ENCODE data around the gene PTPRM.

The PTPRM gene

DNA sequence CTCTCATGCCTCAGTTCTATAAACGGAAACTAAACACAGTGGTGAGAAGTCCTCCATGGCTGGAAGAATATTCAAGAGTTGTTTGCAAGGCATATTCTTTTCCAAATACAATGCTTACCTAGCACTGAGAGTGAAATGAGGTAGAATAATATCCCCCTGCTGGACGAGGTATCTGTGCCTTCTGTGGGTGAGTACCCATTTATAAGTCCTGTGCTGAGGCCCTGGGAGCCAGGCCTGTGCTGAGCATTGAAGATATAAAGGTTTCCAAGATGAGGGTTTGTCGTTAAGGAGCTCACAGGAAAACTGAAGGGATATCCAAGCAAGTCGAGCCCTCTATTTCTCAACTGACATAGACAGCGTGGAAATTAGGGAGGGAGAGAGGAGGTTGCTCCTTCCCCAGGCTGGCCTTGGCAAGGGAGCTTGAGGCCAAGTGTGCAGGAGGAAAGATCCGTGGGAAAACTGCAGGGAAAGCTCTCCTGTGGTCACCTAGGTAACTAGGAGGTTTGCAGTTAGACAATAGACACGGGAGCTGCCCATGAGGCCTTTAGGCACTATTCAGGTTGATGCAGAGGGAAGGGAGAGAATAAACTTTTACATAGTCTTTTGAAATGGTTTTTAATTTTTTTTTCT, 17.6 kb downstream of the PTPRM start (continued):
- TF ChIP-seq, protein P1, sequence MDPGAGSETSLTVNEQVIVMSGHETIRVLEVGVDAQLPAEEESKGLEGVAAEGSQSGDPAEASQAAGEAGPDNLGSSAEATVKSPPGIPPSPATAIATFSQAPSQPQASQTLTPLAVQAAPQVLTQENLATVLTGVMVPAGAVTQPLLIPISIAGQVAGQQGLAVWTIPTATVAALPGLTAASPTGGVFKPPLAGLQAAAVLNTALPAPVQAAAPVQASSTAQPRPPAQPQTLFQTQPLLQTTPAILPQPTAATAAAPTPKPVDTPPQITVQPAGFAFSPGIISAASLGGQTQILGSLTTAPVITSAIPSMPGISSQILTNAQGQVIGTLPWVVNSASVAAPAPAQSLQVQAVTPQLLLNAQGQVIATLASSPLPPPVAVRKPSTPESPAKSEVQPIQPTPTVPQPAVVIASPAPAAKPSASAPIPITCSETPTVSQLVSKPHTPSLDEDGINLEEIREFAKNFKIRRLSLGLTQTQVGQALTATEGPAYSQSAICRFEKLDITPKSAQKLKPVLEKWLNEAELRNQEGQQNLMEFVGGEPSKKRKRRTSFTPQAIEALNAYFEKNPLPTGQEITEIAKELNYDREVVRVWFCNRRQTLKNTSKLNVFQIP (CRISPR knock-in tag; IDR thresholded peaks at IDR 0.05; ENCODE audit: borderline replicate concordance, low read depth): no peak
- TF ChIP-seq GLIS3 (CRISPR knock-in tag; IDR thresholded peaks at IDR 0.05) (no peak), ZNF565 (CRISPR knock-in tag; conservative IDR thresholded peaks at IDR 0.05; ENCODE audit: low read depth) (no peak), TCF4 (CRISPR knock-in tag; IDR thresholded peaks at IDR 0.05; ENCODE audit: borderline replicate concordance) (no peak), ZFP3 (CRISPR knock-in tag; IDR thresholded peaks at IDR 0.05) (no peak), ZNF70 (CRISPR knock-in tag; IDR thresholded peaks at IDR 0.05) (no peak), ZFP30 (CRISPR knock-in tag; IDR thresholded peaks at IDR 0.05) (no peak), RARB (CRISPR knock-in tag; IDR thresholded peaks at IDR 0.05) (no peak), ZNF8 (CRISPR knock-in tag; IDR thresholded peaks at IDR 0.05) (no peak), TOX (CRISPR knock-in tag; IDR thresholded peaks at IDR 0.05; ENCODE audit: borderline replicate concordance) (no peak)
- TF ChIP-seq, protein P2, sequence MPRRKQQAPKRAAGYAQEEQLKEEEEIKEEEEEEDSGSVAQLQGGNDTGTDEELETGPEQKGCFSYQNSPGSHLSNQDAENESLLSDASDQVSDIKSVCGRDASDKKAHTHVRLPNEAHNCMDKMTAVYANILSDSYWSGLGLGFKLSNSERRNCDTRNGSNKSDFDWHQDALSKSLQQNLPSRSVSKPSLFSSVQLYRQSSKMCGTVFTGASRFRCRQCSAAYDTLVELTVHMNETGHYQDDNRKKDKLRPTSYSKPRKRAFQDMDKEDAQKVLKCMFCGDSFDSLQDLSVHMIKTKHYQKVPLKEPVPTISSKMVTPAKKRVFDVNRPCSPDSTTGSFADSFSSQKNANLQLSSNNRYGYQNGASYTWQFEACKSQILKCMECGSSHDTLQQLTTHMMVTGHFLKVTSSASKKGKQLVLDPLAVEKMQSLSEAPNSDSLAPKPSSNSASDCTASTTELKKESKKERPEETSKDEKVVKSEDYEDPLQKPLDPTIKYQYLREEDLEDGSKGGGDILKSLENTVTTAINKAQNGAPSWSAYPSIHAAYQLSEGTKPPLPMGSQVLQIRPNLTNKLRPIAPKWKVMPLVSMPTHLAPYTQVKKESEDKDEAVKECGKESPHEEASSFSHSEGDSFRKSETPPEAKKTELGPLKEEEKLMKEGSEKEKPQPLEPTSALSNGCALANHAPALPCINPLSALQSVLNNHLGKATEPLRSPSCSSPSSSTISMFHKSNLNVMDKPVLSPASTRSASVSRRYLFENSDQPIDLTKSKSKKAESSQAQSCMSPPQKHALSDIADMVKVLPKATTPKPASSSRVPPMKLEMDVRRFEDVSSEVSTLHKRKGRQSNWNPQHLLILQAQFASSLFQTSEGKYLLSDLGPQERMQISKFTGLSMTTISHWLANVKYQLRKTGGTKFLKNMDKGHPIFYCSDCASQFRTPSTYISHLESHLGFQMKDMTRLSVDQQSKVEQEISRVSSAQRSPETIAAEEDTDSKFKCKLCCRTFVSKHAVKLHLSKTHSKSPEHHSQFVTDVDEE (CRISPR knock-in tag; IDR thresholded peaks at IDR 0.05): no peak

DNA sequence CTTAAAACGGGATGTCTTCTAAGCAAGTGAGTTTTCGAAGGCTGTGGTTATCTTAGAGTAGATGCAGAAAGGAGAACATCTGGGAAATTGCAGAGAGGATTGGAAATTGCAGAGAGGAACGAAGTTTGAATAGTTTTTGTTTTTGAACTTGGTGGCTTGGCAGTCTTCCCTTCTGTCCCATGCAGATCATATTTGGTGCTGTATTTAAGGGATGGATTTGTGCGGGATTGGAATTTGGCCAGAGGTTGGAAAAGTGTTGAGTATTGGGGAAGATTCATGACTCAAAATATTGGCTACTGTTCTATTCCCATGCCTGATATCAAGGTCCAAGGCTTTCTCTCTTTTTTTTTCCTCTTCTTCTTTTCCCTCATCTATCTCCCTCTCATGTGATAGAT, 18.2 kb downstream of the PTPRM start:
- no peak for TF ChIP-seq OSR1 (CRISPR knock-in tag; IDR thresholded peaks at IDR 0.05)
- TF ChIP-seq ISL1 (CRISPR knock-in tag; IDR thresholded peaks at IDR 0.05): no peak
- TF ChIP-seq ZNF70 (CRISPR knock-in tag; IDR thresholded peaks at IDR 0.05): no peak
- no peak for TF ChIP-seq ZNF565 (CRISPR knock-in tag; conservative IDR thresholded peaks at IDR 0.05; ENCODE audit: low read depth)
- no peak for TF ChIP-seq GLIS3 (CRISPR knock-in tag; IDR thresholded peaks at IDR 0.05)
- no peak for TF ChIP-seq ZNF8 (CRISPR knock-in tag; IDR thresholded peaks at IDR 0.05)
- TF ChIP-seq, protein P3, sequence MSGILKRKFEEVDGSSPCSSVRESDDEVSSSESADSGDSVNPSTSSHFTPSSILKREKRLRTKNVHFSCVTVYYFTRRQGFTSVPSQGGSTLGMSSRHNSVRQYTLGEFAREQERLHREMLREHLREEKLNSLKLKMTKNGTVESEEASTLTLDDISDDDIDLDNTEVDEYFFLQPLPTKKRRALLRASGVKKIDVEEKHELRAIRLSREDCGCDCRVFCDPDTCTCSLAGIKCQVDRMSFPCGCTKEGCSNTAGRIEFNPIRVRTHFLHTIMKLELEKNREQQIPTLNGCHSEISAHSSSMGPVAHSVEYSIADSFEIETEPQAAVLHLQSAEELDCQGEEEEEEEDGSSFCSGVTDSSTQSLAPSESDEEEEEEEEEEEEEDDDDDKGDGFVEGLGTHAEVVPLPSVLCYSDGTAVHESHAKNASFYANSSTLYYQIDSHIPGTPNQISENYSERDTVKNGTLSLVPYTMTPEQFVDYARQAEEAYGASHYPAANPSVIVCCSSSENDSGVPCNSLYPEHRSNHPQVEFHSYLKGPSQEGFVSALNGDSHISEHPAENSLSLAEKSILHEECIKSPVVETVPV (CRISPR knock-in tag; IDR thresholded peaks at IDR 0.05): no peak
- TF ChIP-seq CSDC2 (CRISPR knock-in tag; IDR thresholded peaks at IDR 0.05): no peak
- TF ChIP-seq, protein P2 (CRISPR knock-in tag; IDR thresholded peaks at IDR 0.05): no peak
- no peak for TF ChIP-seq ZC3H10 (CRISPR knock-in tag; IDR thresholded peaks at IDR 0.05)
- no peak for TF ChIP-seq RARB (CRISPR knock-in tag; IDR thresholded peaks at IDR 0.05)
- ATAC-seq: no peak

DNA sequence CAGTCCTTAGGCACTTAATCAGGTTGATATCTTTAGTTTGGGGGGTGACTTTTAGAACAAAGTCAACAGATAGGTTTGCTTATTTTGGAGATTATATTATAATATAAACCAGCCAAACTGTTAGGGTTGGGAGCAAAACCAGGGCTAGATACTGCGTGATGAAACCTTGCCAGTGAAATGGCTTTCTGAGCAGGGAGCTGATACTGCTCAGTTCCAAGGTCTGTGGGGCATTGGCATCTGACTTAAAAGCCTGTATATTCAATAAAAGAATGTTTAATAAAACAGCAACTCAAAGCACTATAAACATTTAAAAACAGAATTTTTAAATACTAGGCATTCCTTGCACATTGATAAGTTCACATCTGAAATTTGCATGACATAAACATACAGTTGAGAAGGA, 19.3 kb downstream of the PTPRM start:
- ATAC-seq: no peak
- TF ChIP-seq, protein P4, sequence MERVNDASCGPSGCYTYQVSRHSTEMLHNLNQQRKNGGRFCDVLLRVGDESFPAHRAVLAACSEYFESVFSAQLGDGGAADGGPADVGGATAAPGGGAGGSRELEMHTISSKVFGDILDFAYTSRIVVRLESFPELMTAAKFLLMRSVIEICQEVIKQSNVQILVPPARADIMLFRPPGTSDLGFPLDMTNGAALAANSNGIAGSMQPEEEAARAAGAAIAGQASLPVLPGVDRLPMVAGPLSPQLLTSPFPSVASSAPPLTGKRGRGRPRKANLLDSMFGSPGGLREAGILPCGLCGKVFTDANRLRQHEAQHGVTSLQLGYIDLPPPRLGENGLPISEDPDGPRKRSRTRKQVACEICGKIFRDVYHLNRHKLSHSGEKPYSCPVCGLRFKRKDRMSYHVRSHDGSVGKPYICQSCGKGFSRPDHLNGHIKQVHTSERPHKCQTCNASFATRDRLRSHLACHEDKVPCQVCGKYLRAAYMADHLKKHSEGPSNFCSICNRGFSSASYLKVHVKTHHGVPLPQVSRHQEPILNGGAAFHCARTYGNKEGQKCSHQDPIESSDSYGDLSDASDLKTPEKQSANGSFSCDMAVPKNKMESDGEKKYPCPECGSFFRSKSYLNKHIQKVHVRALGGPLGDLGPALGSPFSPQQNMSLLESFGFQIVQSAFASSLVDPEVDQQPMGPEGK (CRISPR knock-in tag; IDR thresholded peaks at IDR 0.05; ENCODE audit: borderline replicate concordance): no peak
- TF ChIP-seq ISL1 (CRISPR knock-in tag; IDR thresholded peaks at IDR 0.05): no peak
- TF ChIP-seq PPARA (CRISPR knock-in tag; IDR thresholded peaks at IDR 0.05; ENCODE audit: borderline replicate concordance): no peak
- TF ChIP-seq ARNTL (CRISPR knock-in tag; IDR thresholded peaks at IDR 0.05; ENCODE audit: borderline replicate concordance, low read depth): no peak
- TF ChIP-seq, protein P1 (CRISPR knock-in tag; IDR thresholded peaks at IDR 0.05; ENCODE audit: borderline replicate concordance, low read depth): no peak
- TF ChIP-seq TOX (CRISPR knock-in tag; IDR thresholded peaks at IDR 0.05; ENCODE audit: borderline replicate concordance): no peak
- TF ChIP-seq, protein P2 (CRISPR knock-in tag; IDR thresholded peaks at IDR 0.05): no peak
- TF ChIP-seq ESRRG (CRISPR knock-in tag; IDR thresholded peaks at IDR 0.05): no peak
- no peak for TF ChIP-seq BACH2 (CRISPR knock-in tag; IDR thresholded peaks at IDR 0.05; ENCODE audit: borderline replicate concordance)
- no peak for TF ChIP-seq ZFP3 (CRISPR knock-in tag; IDR thresholded peaks at IDR 0.05)
- no peak for TF ChIP-seq ZC3H10 (CRISPR knock-in tag; IDR thresholded peaks at IDR 0.05)
- no peak for TF ChIP-seq TCF4 (CRISPR knock-in tag; IDR thresholded peaks at IDR 0.05; ENCODE audit: borderline replicate concordance)
- no peak for TF ChIP-seq ZNF70 (CRISPR knock-in tag; IDR thresholded peaks at IDR 0.05)
- TF ChIP-seq GLIS3 (CRISPR knock-in tag; IDR thresholded peaks at IDR 0.05): no peak

All from SK-N-SH treated with all-trans-retinoic acid at 6 μM for 48 hours (cell line).